Globus pallidus (tissue), 1 donor: ENCODE results near the gene OTOP2.

Experiments
- DNase-seq: peaks from one replicate; pipeline ENCODE4 v3.0.0-alpha.2; 2015; ENCODE audit warnings: low spot score

Gene OTOP2

DNA sequence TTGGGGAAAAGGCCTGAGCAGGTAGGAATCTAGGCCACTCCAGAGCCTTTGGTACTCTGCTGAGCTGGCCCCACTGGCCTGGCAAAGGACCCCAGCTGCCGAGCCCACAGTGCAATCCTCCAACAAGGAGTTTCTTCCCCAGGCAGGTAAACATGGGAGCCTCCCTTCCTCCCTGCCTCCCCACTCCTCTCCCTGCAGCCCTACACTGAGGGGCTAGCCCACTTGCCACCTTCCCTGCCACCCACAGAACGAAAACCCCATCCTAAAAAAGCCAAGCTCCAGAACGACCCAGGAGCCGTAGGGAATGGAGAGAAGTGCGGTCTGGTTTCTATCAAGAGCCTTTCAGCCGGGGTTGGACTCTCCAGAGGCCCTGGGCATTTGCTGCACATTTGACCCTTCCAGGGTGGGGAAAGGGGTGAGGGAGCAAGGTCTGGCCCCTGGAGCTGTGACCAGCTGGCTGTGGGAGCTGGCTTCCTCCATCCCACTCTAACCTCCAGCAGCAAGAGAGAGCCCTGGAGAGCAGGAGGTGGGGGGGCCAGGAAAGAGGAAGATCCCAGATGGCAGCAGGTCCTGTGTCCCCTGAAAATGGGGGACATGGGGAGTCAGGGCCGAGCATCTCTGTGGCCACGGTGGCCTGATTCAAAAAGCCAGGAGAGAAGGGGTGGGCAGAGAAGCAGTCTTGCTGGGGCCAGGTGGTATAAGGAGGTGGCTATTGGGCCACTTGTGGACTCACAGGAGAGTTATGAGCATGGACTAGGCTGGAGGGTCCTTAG lies 47.2 kb downstream of the OTOP2 start:
- DNase-seq = no peak

DNA sequence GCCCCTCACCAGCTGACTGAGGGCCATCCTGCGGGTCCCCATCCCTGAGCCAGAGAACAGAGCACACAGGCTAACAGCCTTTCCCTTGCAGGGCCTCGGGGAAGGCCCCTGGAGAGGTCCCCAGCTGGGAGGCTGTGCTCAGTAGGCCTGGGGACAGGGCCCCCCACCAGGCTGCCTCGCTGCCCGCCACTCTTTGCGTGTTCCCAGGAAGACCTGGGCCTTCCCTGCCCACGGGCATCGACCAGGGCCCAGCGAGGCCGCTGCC lies 47.7 kb downstream of the OTOP2 start:
- no peak for DNase-seq

DNA sequence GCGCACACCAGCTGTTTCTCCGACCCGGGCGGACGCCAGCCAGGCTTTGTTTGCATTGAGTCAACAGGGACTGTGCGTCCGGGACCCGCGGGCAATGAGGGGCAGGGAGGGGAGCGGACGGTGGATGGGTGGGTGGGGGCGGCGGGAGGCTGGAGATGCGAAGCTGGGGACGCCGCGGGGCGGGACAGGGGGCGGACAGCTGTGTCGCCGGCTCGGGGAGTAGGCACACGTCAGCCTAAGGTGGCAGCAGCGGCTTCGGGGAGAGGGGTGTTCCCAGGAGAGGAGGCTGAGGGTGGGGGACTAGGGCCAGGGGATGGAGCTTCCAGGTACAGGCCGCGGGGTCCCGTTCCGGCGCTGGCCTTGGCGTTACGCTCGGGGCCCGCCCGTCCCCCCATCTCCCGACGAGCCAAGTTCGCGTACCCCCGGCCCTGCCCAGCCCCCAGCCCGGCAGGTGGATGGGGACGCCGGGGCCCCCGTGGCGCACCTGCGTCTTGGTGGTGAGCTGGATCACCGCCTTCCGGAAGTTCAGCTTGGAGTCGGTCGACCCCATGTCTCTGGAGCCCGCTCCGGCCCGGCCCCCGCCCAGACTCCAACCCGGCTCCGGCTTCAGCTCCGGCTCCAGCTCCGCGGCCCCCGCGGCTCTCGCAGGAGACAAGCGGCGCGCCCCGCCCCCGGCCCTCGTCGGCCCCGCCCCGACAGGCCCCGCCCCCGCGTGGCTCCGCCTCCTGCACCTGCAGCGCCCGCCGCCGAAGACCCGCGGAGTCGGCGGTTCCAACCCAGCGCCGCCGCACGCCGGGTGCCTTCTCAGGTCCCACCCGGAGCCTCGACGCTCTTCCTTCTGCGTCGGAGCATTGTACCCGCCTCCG lies 48.3 kb downstream of the OTOP2 start, which contains the start of gene HID1:
TSS of gene HID1 (minus strand) at position 653 of the 866 bp plus-strand sequence. CDS start at position 550, 103 bp downstream.
- DNase-seq = peak; percentile 84

DNA sequence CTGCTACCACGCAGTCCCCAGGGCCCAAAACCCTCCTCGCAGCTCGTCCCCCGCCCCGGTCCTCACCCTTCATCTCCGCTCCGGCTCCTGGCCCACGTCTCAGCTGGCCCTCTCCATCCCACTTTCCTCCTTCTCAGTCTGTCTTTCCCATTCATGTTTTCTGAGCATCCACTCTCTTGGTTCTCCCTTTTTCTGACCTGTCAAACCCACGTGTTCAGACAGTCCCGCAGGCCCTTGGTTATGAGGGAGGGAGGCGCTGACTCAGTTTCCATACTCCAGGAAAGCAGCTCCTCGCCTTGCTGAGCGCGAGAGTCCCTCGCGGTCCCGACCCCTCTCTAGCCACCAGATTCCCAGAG lies 48.9 kb downstream of the OTOP2 start:
- DNase-seq = no peak

DNA sequence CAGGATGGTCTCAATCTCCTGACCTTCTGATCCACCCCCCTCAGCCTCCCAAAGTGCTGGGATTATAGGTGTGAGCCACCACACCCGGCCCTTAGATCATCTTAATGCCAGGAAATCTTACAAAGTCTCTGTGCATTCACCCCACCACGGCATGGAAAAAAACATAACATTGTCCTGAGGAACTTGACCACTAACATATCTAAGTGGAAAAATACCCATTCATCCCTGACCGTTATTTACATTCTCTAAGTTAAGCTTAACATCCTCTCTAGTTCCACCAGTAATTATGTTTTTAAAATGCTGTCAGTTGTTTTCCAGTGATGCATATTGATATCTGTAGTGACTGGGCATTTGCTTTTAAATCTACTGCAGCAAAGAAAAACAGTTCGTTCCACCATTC lies 51.9 kb downstream of the OTOP2 start:
- no peak for DNase-seq

DNA sequence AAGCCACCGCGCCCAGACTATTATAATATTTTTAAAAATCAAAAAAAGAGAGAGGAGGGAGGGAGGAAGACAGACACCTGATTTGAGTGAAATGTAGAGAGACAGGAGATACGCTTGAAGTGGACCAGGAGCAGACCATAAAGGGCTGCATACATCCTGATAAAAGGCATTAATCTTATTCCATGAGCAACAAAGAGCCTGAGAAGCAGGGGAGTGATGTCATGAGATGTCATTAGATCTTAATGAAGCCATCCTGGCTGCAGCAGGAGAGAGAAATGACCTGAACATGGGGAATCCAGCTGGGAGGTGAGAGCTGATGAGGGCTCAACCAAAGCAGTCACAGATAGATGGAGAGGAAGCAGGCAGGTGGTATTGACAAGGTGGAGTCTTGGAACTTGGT lies 53.7 kb downstream of the OTOP2 start:
- DNase-seq = no peak

DNA sequence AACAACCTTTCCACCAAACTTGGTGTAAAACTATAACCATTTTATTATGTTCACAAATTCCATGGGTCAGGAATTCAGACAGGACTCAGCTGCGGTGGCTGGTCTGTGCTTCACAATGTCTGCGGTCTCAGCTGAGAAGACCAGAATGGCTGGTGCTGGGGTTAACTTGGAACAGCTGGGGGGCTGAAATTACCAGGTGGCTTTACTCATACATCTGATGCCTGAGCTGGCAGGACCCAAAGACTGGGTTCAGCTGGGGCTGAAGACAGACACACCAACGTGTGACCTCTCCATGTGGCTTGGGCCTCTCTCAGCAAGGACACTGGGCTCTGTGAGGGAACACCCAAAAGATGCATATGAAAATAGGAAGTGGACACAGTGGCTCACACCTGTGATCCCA lies 54.2 kb downstream of the OTOP2 start:
- no peak for DNase-seq

DNA sequence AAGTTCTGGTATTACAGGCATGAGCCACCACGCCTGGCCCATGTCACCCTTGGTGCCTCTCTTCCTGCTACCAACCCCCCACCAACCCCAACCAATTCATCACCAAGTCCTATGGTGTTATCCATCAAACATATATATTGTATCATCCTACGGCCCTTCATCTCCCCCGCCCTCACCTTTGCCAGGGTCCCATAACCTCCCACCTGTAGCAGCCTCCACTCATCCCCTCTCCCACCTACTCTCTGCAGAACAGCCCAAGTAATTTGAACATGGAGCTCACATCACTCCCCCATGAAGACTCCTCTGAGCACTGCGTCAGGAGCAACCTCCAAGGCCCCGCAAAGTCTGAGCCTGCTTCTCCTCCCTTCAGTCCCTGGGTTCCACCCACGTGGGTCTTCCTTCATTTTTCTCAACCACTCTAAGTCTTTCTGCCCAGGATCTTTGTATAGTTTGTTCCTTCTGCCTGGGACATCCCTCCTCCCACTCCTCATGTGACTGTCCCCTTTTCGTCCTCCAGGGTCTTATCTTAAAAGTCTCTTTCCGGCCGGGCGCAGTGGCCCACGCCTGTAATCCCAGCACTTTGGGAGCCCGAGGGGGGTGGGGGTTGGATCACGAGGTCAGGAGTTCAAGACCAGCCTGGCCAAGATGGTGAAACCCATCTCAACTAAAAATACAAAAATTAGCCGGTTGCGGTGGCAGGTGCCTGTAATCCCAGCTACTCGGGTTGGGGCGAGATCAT lies 55.5 kb downstream of the OTOP2 start:
- DNase-seq = no peak

DNA sequence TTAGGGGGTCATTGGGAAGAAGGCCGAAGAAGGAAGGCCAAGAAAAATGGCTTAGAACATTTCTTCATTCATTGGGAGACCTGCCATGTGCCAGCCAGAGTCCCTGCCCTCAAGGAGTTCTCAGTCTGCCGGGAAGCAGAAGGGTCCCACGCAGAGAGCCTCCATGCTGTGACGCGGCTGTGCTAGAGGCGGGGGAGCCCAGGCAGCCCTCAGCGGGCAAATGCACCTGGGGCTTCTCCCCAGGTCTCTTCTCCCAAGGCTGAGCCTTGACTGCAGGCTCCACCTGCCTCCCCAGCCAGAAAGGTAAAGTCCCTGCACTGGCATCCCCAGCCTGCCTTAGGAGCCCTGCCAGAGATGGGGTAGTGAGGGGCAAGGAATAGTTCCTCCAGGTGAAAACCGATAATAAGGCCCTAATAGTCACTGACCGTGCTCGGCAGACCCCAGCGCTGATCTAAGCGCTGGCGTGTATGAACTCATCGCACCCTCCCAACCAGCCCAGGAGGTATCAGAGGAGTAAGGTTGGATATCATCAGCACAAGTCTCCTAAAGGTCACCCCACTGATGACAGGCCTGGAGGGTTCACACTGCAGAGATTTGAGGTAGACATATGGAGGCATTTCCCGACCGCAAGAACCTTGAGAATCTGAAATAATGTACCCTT lies 57.4 kb downstream of the OTOP2 start:
- DNase-seq = no peak

DNA sequence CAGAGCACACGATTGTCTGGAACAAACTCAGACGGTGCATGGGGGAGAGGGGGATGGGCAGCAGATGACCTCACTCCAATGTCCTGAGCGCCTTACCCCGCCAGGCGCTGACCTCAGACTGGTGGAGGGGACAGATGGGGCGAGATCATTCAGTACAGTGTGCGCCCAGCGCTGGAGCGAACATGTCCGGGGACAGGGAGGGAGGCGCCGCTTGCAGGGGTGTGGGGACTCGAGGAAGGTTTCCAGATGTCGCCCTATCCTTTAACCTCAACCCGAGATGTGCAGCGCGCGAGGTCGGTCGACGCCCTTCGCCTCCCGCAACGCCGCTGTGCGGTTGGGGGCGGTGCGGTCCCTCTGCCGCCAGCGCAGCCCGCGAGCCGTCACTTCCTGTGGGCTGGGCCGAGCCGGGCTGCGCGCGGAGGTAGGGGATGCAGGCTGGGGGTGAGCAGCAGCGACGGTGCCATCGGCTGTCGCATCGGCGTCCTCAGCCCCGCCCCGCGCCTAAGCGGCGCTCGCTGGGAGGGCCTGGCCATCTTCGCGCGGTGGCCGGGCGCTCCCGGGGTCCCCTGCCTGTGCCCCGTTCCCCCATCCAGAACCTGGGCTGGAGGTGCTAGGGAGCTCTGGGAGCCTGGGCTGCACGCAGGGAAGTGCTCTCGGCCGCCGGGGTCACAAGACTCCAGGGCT lies 58.0 kb downstream of the OTOP2 start:
- peak; percentile 92 for DNase-seq

DNA sequence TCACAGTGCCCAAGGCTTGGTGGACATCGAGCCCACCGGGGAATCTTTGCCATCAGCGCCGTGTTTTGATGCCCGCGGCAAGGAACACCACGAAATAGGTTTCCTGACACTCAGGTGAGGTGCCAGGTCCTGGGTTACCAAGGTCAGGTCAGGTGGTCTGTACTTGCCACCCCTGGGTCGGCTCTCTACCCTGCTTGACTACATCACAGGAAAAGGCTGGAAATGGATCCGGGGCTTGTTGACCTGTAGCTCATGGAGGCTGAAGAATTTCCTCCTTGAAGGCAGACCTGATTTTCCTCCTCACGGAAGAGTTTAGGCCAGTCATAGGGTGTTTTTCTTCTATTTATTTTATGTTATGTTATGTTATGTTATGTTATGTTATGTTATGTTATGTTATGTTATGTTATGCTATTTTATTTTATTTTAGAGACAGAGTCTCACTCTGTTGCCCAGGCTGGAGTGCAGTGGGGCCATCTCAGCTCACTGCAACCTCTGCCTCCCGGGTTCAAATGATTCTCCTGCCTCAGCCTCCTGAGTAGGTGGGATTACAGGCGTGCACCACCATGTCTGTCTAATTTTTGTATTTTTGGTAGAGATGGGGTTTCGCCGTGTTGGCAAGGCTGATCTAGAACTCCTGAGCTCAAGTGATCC lies 58.7 kb downstream of the OTOP2 start:
- DNase-seq = peak; percentile 47
